ENCODE data around the gene XRN1. TPM values are rescaled to one million over a fixed set of nuclear protein-coding genes. Genes with fewer than 3 reads are reported as not detected.
A peak's percentile ranks its signal among the peaks of the same experiment; 100 is the strongest.
"Not testable (repeated sequence)": the region's sequence is repeated elsewhere in the genome, so short reads cannot be mapped to it uniquely, and the experiment has no call there.

Gene XRN1
- total and polyA plus RNA-seq, 8 donors, result 26.7 to 39.2 (median 35.2) TPM

- Histone ChIP-seq H3K27me3 (no peaks in the 10 kb centered on the region), H3K9me3 (peaks cover 0 to 12% of the 10 kb centered on the region in 2 donors), H3K4me1 (peaks cover 0 to 9% of the 10 kb centered on the region in 2 donors), H3K4me3 (no peak overlapping the region), H3K27ac (peak overlapping the region in 1 of 2 donors; percentile 29), H3K36me3 (peaks cover 0 to 69% of the 10 kb centered on the region in 2 donors)
- no peak for TF ChIP-seq CTCF (IDR thresholded peaks at IDR 0.05)
- DNase-seq (peak in 2 of 4 donors; percentile 23 to 64), ATAC-seq (peak; percentile 93)
- intact Hi-C loops (cut with DNase I), result no loop called here
Observed at GRCh38 chr3:142337994-142338393, 109.8 kb downstream of the XRN1 start.

GRCh38 chr3:142332390-142332789 lies 115.4 kb downstream of the XRN1 start:
- ATAC-seq, result no peak
- DNase-seq, result no peak
- no peak for TF ChIP-seq CTCF (IDR thresholded peaks at IDR 0.05)
- Histone ChIP-seq H3K4me3 (no peak overlapping the region), H3K27ac (no peak overlapping the region), H3K4me1 (no peaks in the 10 kb centered on the region), H3K9me3 (no peaks in the 10 kb centered on the region), H3K36me3 (peaks cover 0 to 71% of the 10 kb centered on the region in 2 donors), H3K27me3 (no peaks in the 10 kb centered on the region)
- intact Hi-C loops (cut with DNase I), result no loop called here

GRCh38 chr3:142324275-142324953 lies 123.4 kb downstream of the XRN1 start:
- H3K27ac ChIP-seq; H3K27me3 ChIP-seq; ATAC-seq; intact Hi-C loops (cut with DNase I); H3K4me3 ChIP-seq; H3K4me1 ChIP-seq; H3K9me3 ChIP-seq; DNase-seq: not testable (repeated sequence)
- H3K36me3 ChIP-seq, result peaks cover 0 to 48% of the 10 kb centered on the region in 2 donors

DNA sequence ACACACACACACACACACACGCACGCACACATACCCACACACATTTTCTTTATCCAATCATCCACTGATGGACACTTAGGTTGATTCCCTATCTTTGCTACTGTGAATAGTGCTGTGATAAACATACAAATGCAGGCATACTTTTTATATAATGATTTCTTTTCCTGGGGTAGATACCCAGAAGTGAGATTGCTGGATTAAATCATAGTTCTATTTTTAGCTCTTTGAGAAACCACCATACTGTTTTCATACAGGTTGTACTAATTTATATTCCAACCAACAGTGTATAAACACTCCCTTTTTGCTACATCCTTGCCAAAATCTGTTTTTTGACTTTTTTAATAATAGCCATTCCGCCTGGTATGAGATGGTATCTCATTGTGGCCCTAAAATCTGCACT lies 127.9 kb downstream of the XRN1 start:
- DNase-seq (no peak), ATAC-seq (no peak)
- TF ChIP-seq CTCF (IDR thresholded peaks at IDR 0.05), result no peak
- peaks cover 0 to 2% of the 10 kb centered on the region in 2 donors for H3K9me3 ChIP-seq
- no peaks in the 10 kb centered on the region for H3K27me3 ChIP-seq
- intact Hi-C loops (cut with DNase I), result no loop called here
- H3K36me3 ChIP-seq, result peaks cover 0 to 64% of the 10 kb centered on the region in 2 donors
- H3K27ac ChIP-seq, result no peak overlapping the region
- H3K4me3 ChIP-seq, result no peak overlapping the region
- no peaks in the 10 kb centered on the region for H3K4me1 ChIP-seq

- ATAC-seq (no peak), DNase-seq (no peak)
- Histone ChIP-seq H3K9me3 (no peaks in the 10 kb centered on the region), H3K27me3 (no peaks in the 10 kb centered on the region), H3K4me1 (no peaks in the 10 kb centered on the region), H3K27ac (no peak overlapping the region), H3K36me3 (peaks cover 0 to 70% of the 10 kb centered on the region in 2 donors), H3K4me3 (no peak overlapping the region)
- intact Hi-C loops (cut with DNase I), result no loop called here
- no peak for TF ChIP-seq CTCF (IDR thresholded peaks at IDR 0.05)
Observed at GRCh38 chr3:142319094-142319493, 128.7 kb downstream of the XRN1 start.

DNA sequence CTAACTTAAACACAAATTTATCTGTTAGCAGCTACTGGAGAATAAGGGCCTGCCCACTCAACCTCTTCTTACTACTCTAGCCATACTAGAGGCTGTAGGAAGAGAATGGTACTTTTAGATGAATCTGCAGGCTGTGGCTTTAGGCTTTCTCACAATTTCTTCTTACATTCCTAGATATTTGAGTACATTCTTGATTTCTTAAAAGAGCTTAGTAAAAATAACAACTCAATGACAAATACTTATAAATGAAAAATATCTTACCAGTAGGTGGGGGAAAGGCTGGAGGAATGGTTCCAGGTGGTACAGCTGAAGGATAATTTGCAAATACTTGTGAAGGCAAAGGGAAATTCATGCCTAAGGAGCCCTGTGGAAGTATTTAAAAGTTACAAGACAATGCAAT lies 129.5 kb downstream of the XRN1 start:
- TF ChIP-seq CTCF (IDR thresholded peaks at IDR 0.05), result no peak
- H3K27me3 ChIP-seq, result no peaks in the 10 kb centered on the region

DNA sequence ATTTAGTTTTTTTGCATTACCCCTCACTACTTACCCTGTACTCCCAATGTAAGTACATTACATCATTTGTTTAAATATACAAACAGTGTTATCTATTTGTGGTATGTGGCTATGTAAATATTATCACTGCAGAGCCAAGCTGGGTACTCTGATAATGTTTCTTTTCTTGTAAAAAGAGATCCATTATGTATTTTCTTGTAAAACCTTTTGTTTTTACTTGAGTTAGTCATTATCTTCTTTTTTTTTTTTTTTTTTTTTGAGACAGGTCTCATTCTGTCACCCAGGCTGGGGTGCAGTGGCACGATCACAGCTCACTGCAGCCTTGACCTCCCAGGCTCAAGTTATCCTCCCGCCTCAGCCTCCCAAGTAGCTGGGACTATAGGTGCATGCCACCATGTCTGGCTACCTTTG lies 131.9 kb downstream of the XRN1 start:
- H3K4me3 ChIP-seq; H3K9me3 ChIP-seq; H3K27me3 ChIP-seq; DNase-seq; intact Hi-C loops (cut with DNase I); H3K4me1 ChIP-seq; H3K27ac ChIP-seq: not testable (repeated sequence)
- H3K36me3 ChIP-seq, result peaks cover 0 to 79% of the 10 kb centered on the region in 2 donors
- ATAC-seq, result peak; percentile 32

More for the DNA sequence above, 129.5 kb downstream of the XRN1 start:
- no peaks in the 10 kb centered on the region for H3K9me3 ChIP-seq
- no peak overlapping the region for H3K27ac ChIP-seq
- peaks cover 0 to 78% of the 10 kb centered on the region in 2 donors for H3K36me3 ChIP-seq
- no peak for ATAC-seq
- no peaks in the 10 kb centered on the region for H3K4me1 ChIP-seq
- DNase-seq, result no peak
- intact Hi-C loops (cut with DNase I), result no loop called here
- no peak overlapping the region for H3K4me3 ChIP-seq
